Dermis blood vessel endothelial cell (primary cell): ENCODE measurements around the gene NRXN3. TPM values are rescaled to one million over a fixed set of nuclear protein-coding genes. Genes with fewer than 3 reads are reported as not detected.
A peak's percentile ranks its signal among the peaks of the same experiment; 100 is the strongest.

Experiments
- DNase-seq: peaks from one replicate; pipeline ENCODE4 v3.0.0; 2010
- total RNA-seq: library from RNA; depleted of rRNA; stranded (reverse); fragments of >200 nt; gene quantifications from 2 replicates; pipeline ENCODE4 v1.2.3, GENCODE V29; 2014

NRXN3 gene
- total RNA-seq, 1 donor from 2014 or later: under 0.01 TPM

GRCh38 chr14:79568594-79568993 lies 1398.4 kb downstream of the NRXN3 start:
- no peak for DNase-seq

- no peak for DNase-seq
Measured at GRCh38 chr14:79569072-79569471, 1398.9 kb downstream of the NRXN3 start.

DNA sequence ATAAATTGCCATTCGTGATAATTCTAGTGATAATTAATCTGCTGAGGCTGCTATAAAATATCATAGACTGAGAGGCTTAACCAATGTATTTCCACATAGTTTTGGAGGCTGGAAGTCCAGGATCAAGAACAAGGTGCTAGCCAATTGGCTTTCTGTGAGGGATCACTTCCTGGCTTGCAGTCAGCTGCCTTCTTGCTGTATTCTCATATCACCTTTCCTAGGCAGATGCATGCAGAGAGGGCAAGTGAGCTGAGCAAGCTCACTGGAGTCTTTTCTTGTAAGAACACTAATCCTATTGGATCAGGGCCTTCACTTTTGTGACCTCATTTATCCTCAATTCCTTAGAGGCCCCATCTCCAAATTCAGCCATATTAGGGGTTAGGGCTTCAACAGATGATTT lies 1400.5 kb downstream of the NRXN3 start:
- DNase-seq: no peak

GRCh38 chr14:79571366-79571765 lies 1401.2 kb downstream of the NRXN3 start:
- no peak for DNase-seq

DNA sequence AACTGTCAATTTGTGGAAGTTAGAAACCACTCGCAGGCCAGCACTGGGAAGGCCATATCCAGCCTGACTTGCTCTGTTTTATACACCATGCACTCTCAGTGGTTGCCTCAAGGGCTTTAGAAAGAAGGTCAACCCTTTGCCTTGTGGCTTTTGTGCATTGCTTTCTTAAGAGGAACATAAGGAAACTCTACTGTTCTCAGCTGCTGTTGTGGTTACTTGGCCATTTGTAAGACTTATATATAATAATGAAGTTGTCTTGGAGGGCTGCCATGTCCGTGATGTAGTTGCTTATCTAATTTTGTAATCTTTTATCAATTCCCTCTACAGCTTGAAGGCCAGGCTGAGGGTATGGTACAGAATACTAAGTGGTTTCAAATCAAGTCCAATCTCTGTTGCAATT lies 1403.3 kb downstream of the NRXN3 start:
- DNase-seq: no peak

GRCh38 chr14:79575032-79575431 lies 1404.9 kb downstream of the NRXN3 start:
- DNase-seq: no peak

- no peak for DNase-seq
Measured at GRCh38 chr14:79576424-79576823, 1406.3 kb downstream of the NRXN3 start.

DNA sequence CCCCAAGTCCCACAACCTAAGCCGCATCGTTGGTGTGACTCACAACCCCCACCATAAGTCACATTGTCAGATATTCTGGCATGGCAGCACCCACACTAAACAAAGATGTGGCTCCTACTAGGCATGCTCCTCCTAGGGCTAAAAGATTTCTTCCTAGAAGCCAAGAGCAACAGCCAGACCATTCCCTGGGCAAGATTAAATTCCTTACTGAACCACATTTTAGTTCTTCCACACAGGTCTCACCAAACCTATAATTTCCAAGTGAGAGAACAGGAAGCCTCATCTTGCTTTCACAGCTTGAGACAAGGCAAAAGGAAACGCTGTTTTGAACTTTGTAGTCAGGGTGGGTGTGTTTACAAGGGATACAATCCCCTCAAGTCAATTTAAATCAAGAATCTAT lies 1408.3 kb downstream of the NRXN3 start:
- DNase-seq: no peak

DNA sequence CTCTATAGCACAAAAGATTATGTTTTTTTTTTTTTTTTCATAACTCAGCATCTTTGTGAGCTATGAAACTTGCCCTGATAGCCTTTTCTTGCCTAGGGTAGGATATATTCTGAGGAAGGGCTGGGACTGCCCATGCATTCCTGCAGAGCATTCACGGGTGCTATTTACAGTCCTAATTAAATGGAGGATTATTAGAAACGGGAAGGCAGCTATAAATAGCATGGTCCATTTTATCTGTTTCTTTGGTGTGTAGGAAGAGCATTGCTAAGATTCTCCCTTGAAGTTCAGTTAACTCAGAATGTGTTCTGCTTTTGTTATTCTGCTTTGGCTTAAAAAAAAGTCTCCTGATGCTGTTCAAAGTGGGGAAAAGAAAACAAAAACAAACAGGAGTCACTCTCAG lies 1410.2 kb downstream of the NRXN3 start:
- no peak for DNase-seq

DNA sequence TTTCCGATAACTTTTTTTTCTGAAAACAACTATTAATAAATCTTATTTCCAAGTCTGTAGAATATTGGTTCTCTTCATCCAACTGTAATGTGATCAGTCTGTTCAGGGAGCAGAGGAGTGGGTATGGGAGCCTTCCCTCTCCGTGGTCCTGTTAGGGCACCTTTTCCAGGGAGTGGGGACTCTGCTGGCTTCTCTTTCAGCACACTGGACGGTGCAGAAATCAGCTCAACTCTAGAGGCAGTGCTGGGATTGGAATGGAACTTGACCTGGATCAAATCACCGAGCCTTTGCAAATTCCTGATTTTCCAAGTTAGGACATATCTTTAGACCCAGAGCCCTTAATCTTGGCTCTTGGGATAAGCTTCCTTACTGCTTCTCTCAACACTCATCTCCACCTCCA lies 1410.7 kb downstream of the NRXN3 start:
- DNase-seq: no peak

- no peak for DNase-seq
Measured at GRCh38 chr14:79581912-79582576, 1411.9 kb downstream of the NRXN3 start.

GRCh38 chr14:79583738-79584408 lies 1413.7 kb downstream of the NRXN3 start:
- no peak for DNase-seq

DNA sequence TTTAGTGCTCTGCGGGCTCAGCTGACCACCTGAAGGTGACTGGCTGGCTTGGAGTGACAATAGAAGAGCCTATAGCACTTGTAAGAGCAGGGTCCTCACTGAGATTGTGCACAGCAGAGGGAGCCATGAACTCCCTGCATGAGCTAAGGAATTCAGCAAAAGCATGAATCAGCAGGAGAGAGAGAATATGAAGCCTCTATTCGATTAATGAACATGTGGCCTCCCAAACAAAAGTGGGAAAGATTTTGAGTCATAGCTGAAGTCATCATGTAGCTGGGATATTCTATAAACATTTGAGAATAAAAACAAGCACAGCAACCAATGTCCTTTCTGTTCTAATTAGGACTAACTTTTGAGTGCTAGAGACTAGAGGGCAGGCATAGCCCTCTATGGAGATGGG lies 1414.5 kb downstream of the NRXN3 start:
- DNase-seq: peak; percentile 17

DNA sequence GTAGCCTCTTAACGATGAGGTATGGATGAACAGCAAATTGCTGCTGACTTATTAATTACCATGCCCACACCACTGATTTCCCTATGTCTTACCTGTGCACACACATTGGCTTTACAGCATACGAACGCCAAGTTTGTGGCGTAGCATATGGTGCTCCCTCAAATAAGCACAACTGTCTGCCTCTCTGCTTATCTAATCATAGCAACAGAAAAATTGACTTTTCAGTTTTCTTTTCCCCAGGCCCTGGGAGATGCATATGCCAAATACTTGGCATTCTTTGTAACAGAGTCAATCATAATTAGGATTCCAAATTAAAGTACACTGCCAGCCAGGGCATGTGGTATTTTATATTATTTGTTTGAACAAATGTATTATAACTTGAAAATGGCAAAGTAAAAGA lies 1415.7 kb downstream of the NRXN3 start:
- DNase-seq: no peak

- DNase-seq: no peak
Measured at GRCh38 chr14:79586416-79586815, 1416.2 kb downstream of the NRXN3 start.

DNA sequence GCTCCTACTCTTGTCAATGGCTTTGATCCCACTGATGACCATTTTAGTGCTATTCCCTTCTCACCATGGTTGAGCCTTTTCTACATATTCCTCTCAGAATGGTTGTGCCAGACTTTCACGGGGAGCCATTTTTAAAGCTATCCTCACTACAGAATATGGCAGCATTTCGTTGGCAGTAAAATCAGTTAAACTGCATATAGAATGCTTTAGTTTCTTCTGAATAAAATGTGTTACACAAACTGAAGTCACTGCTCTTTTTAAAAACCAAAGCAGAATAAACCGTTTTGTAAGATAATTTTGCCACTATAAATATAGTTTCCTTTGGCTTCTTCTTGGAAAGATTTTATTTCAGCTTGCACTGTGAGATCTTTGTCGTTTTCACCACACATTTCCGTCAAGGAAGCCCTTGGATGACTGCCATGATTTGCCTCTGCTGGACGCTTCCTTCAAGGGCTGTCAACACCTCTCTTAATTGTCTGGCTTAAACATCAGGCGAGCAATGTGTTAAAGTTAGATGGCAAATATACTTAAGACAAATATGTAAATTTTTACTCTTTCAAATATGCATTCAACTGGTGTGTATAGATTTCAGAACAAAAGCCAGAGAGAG lies 1416.9 kb downstream of the NRXN3 start:
- peak; percentile 50 for DNase-seq

DNA sequence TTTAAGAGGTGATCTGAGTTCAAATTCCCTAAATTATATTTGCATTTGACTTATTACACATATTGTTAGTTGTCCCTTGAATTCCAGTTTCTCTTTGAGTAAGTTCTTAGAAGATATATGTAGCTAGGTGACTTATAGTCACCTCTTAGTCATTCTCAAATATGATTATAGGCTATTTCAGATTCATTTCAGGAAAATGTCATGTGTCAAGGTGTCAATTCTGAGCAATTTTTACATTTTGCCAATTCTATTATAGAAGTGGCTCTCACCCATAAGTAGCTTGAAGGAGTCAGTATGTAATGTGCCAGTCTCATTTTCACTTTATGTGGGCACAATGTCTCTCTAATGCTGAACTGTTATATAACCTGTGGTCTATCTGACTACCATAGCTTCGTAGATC lies 1417.7 kb downstream of the NRXN3 start:
- no peak for DNase-seq

DNA sequence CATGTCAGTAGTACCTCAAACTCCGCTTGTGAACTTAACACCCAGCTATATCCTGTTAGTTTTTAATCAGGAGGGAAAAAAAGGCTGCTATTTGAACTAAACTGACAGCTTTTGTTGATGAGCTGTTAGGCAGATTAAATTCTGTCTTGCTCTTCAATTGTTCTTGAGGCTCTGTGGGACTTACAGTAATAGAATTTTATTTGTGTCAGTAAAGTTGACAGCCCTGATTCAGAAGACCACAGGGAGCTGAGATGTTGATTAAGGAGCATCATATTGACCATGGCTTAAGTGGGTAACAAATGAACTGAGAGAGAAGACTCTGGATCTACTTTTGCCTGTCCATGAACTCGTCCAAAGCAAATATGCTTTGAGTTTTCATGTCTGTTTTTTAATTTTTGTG lies 1418.2 kb downstream of the NRXN3 start:
- no peak for DNase-seq

DNA sequence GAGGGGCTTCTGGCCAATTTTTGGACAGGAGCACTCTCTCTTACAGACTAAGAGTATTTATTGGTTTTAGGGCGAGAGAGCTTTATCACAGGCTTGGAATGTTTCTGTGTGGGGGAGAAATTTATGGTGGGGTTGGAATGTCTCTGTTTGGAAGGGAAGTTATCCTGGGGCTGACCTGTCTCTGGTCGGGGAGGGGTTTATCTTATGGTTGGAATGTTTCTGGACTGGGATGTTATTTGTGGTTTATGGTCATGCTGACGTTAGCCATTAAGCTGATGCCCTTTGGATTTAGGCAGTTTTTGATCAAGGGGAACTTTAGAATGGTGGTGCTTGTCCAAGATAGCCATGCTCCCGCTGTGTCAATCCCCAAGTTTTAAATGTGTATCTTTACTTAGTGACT lies 1426.4 kb downstream of the NRXN3 start:
- no peak for DNase-seq

- DNase-seq: no peak
Measured at GRCh38 chr14:79597566-79597965, 1427.4 kb downstream of the NRXN3 start.

- no peak for DNase-seq
Measured at GRCh38 chr14:79598339-79598738, 1428.2 kb downstream of the NRXN3 start.

GRCh38 chr14:79599239-79599638 lies 1429.1 kb downstream of the NRXN3 start:
- no peak for DNase-seq

- DNase-seq: no peak
Measured at GRCh38 chr14:79600406-79600805, 1430.2 kb downstream of the NRXN3 start.

GRCh38 chr14:79601579-79601978 lies 1431.4 kb downstream of the NRXN3 start:
- no peak for DNase-seq
